Measurements from ENCODE around the gene IRF4.

GRCh38 chr6:421211-421610, 29.7 kb downstream of the IRF4 start:
- TF ChIP-seq EZH2 (IDR thresholded peaks at IDR 0.05; ENCODE audit: low read length, unreplicated experiment), result no peak
- TF ChIP-seq CTCF (conservative IDR thresholded peaks at IDR 0.05; ENCODE audit: low read depth, low read length), result no peak
- TF ChIP-seq EZH2phosphoT487 (IDR thresholded peaks at IDR 0.05; ENCODE audit: borderline replicate concordance, low read length), result no peak
